Measurements from ENCODE around the gene SASH1. TPM values are rescaled to one million over a fixed set of nuclear protein-coding genes. Genes with fewer than 3 reads are reported as not detected.

SASH1 gene
- total RNA-seq, 2 donors from 2014 or later = 21.0 to 49.8 TPM

- no peaks in the 10 kb centered on the region for H3K9me3 ChIP-seq
- H3K36me3 ChIP-seq (replicated peaks in 1 of 2; ENCODE audit: insufficient read depth in 1 of 2, low read depth in 2 of 2) = no peaks in the 10 kb centered on the region
- WGBS, 2 donors = 82 to 84% methylated on average over 11 of the region's 11 CpGs
- DNase-seq (no peak), ATAC-seq (no peak)
- intact Hi-C loops (cut with DNase I) = no loop called here
- TF ChIP-seq POLR2A (IDR thresholded peaks at IDR 0.05) (no peak), CTCF (IDR thresholded peaks at IDR 0.05) (no peak)
- no peaks in the 10 kb centered on the region for H3K27me3 ChIP-seq
- no peak overlapping the region for H3K4me3 ChIP-seq
- no peak overlapping the region for H3K27ac ChIP-seq
- H3K4me1 ChIP-seq = peaks cover 12% of the 10 kb centered on the region
These were observed 17.1 kb upstream of the SASH1 start for GRCh38 chr6:148325316-148326068.

- H3K27me3 ChIP-seq = no peaks in the 10 kb centered on the region
- H3K9me3 ChIP-seq = no peaks in the 10 kb centered on the region
- no peaks in the 10 kb centered on the region for H3K36me3 ChIP-seq (replicated peaks in 1 of 2; ENCODE audit: insufficient read depth in 1 of 2, low read depth in 2 of 2)
- DNase-seq (no peak), ATAC-seq (no peak)
- TF ChIP-seq CTCF (IDR thresholded peaks at IDR 0.05) (no peak), POLR2A (IDR thresholded peaks at IDR 0.05) (no peak)
- peaks cover 12% of the 10 kb centered on the region for H3K4me1 ChIP-seq
- intact Hi-C loops (cut with DNase I) = no loop called here
- peak overlapping the region in 1 of 4 donors; percentile 28 for H3K27ac ChIP-seq
- H3K4me3 ChIP-seq = no peak overlapping the region
These were observed 13.6 kb upstream of the SASH1 start for GRCh38 chr6:148328876-148329555.

GRCh38 chr6:148329596-148330381, 12.8 kb upstream of the SASH1 start:
- no peak overlapping the region for H3K4me3 ChIP-seq
- intact Hi-C loops (cut with DNase I) = no loop called here
- H3K4me1 ChIP-seq = peaks cover 12% of the 10 kb centered on the region
- no peaks in the 10 kb centered on the region for H3K9me3 ChIP-seq
- no peaks in the 10 kb centered on the region for H3K36me3 ChIP-seq (replicated peaks in 1 of 2; ENCODE audit: insufficient read depth in 1 of 2, low read depth in 2 of 2)
- 59 to 63% methylated on average over 7 of the region's 7 CpGs for WGBS, 2 donors
- no peak for ATAC-seq
- TF ChIP-seq CTCF (IDR thresholded peaks at IDR 0.05) = no peak
- no peak for TF ChIP-seq POLR2A (IDR thresholded peaks at IDR 0.05)
- no peaks in the 10 kb centered on the region for H3K27me3 ChIP-seq
- no peak for DNase-seq
- H3K27ac ChIP-seq = no peak overlapping the region

- TF ChIP-seq CTCF (IDR thresholded peaks at IDR 0.05) (no peak), POLR2A (IDR thresholded peaks at IDR 0.05) (no peak)
- intact Hi-C loops (cut with DNase I) = no loop called here
- H3K9me3 ChIP-seq = no peaks in the 10 kb centered on the region
- peaks cover 12% of the 10 kb centered on the region for H3K4me1 ChIP-seq
- WGBS, 2 donors = 77 to 78% methylated on average over 1 of the region's 1 CpG
- DNase-seq (no peak), ATAC-seq (no peak)
- no peaks in the 10 kb centered on the region for H3K27me3 ChIP-seq
- H3K27ac ChIP-seq = no peak overlapping the region
- H3K36me3 ChIP-seq (replicated peaks in 1 of 2; ENCODE audit: insufficient read depth in 1 of 2, low read depth in 2 of 2) = no peaks in the 10 kb centered on the region
- no peak overlapping the region for H3K4me3 ChIP-seq
These were observed 10.6 kb upstream of the SASH1 start for GRCh38 chr6:148332088-148332487.

All from body of pancreas (tissue), 4 donors.